Measurements from ENCODE around the gene TBC1D14. TPM values are rescaled to one million over a fixed set of nuclear protein-coding genes. Genes with fewer than 3 reads are reported as not detected.
A peak's percentile ranks its signal among the peaks of the same experiment; 100 is the strongest.

The TBC1D14 gene
- total RNA-seq, 2 donors from 2014 or later = 42.3 to 43.5 TPM

- Histone ChIP-seq H3K36me3 (ENCODE audit: control insufficient read depth, insufficient read depth, low read length) (no peaks in the 10 kb centered on the region), H3K4me1 (ENCODE audit: control insufficient read depth, insufficient read depth, low read length) (peaks cover 5% of the 10 kb centered on the region), H3K9me3 (ENCODE audit: control insufficient read depth, low read length) (no peaks in the 10 kb centered on the region), H3K4me3 (ENCODE audit: low read length) (no peak overlapping the region), H3K27me3 (ENCODE audit: control insufficient read depth, insufficient read depth, low read length, poor library complexity, severe bottlenecking) (no peaks in the 10 kb centered on the region), H3K9ac (ENCODE audit: extremely low read depth, low read length, poor library complexity, severe bottlenecking) (no peak overlapping the region), H3K27ac (ENCODE audit: low read depth, low read length) (no peak overlapping the region)
- H3K4me3 Mint-ChIP-seq = no peak overlapping the region
- peaks cover 17% of the 10 kb centered on the region for H3K36me3 Mint-ChIP-seq (ENCODE audit: low read depth)
- DNase-seq = no peak
- peak overlapping the region; percentile 81 for H3K27ac Mint-ChIP-seq
- no peak for TF ChIP-seq CTCF (conservative IDR thresholded peaks at IDR 0.05)
- whole genome bisulfite sequencing, 2 experiments (ENCODE audit: insufficient coverage in 1 of 2, insufficient read length in 1 of 2) = 86 to 87% methylated on average over 2 to 17 of the region's 17 CpGs
- no peaks in the 10 kb centered on the region for H3K27me3 Mint-ChIP-seq (ENCODE audit: insufficient read depth)
- no peaks in the 10 kb centered on the region for H3K9me3 Mint-ChIP-seq
- peaks cover 36% of the 10 kb centered on the region for H3K4me1 Mint-ChIP-seq
Observed at GRCh38 chr4:6937754-6938153, 28.1 kb downstream of the TBC1D14 start.

- Histone ChIP-seq H3K4me3 (ENCODE audit: low read length) (no peak overlapping the region), H3K9ac (ENCODE audit: extremely low read depth, low read length, poor library complexity, severe bottlenecking) (no peak overlapping the region), H3K27ac (ENCODE audit: low read depth, low read length) (no peak overlapping the region), H3K27me3 (ENCODE audit: control insufficient read depth, insufficient read depth, low read length, poor library complexity, severe bottlenecking) (no peaks in the 10 kb centered on the region), H3K4me1 (ENCODE audit: control insufficient read depth, insufficient read depth, low read length) (peaks cover 5% of the 10 kb centered on the region), H3K36me3 (ENCODE audit: control insufficient read depth, insufficient read depth, low read length) (no peaks in the 10 kb centered on the region), H3K9me3 (ENCODE audit: control insufficient read depth, low read length) (no peaks in the 10 kb centered on the region)
- TF ChIP-seq CTCF (conservative IDR thresholded peaks at IDR 0.05) = no peak
- Mint-ChIP-seq H3K27ac (no peak overlapping the region), H3K4me1 (peaks cover 41% of the 10 kb centered on the region), H3K36me3 (ENCODE audit: low read depth) (peaks cover 16% of the 10 kb centered on the region), H3K27me3 (ENCODE audit: insufficient read depth) (no peaks in the 10 kb centered on the region), H3K4me3 (no peak overlapping the region), H3K9me3 (no peaks in the 10 kb centered on the region)
- no peak for DNase-seq
- WGBS, 2 experiments (ENCODE audit: insufficient coverage in 1 of 2, insufficient read length in 1 of 2) = 92 to 96% methylated on average over 6 to 7 of the region's 7 CpGs
Observed at GRCh38 chr4:6938237-6938636, 28.6 kb downstream of the TBC1D14 start.

GRCh38 chr4:6938647-6939271 is 29.1 kb downstream of the TBC1D14 start:
- Histone ChIP-seq H3K27ac (ENCODE audit: low read depth, low read length) (no peak overlapping the region), H3K36me3 (ENCODE audit: control insufficient read depth, insufficient read depth, low read length) (no peaks in the 10 kb centered on the region), H3K4me3 (ENCODE audit: low read length) (no peak overlapping the region), H3K9me3 (ENCODE audit: control insufficient read depth, low read length) (no peaks in the 10 kb centered on the region), H3K27me3 (ENCODE audit: control insufficient read depth, insufficient read depth, low read length, poor library complexity, severe bottlenecking) (no peaks in the 10 kb centered on the region), H3K9ac (ENCODE audit: extremely low read depth, low read length, poor library complexity, severe bottlenecking) (no peak overlapping the region), H3K4me1 (ENCODE audit: control insufficient read depth, insufficient read depth, low read length) (peaks cover 5% of the 10 kb centered on the region)
- no peak for DNase-seq
- Mint-ChIP-seq H3K36me3 (ENCODE audit: low read depth) (peaks cover 11% of the 10 kb centered on the region), H3K4me1 (peaks cover 44% of the 10 kb centered on the region), H3K9me3 (no peaks in the 10 kb centered on the region), H3K4me3 (no peak overlapping the region), H3K27ac (no peak overlapping the region), H3K27me3 (ENCODE audit: insufficient read depth) (no peaks in the 10 kb centered on the region)
- 88 to 91% methylated on average over 16 to 20 of the region's 20 CpGs for WGBS, 2 experiments (ENCODE audit: insufficient coverage in 1 of 2, insufficient read length in 1 of 2)
- no peak for TF ChIP-seq CTCF (conservative IDR thresholded peaks at IDR 0.05)

Data from endodermal cell (in vitro differentiated cells).